ENCODE data around the gene WDR35. TPM values are rescaled to one million over a fixed set of nuclear protein-coding genes. Genes with fewer than 3 reads are reported as not detected.

WDR35 gene
- total and polyA plus RNA-seq, 10 of the 15 experiments (the other 5 are each of a cell fraction or from before 2014, with no cell fraction given): 3.0 to 9.3 (median 6.3) TPM

DNA sequence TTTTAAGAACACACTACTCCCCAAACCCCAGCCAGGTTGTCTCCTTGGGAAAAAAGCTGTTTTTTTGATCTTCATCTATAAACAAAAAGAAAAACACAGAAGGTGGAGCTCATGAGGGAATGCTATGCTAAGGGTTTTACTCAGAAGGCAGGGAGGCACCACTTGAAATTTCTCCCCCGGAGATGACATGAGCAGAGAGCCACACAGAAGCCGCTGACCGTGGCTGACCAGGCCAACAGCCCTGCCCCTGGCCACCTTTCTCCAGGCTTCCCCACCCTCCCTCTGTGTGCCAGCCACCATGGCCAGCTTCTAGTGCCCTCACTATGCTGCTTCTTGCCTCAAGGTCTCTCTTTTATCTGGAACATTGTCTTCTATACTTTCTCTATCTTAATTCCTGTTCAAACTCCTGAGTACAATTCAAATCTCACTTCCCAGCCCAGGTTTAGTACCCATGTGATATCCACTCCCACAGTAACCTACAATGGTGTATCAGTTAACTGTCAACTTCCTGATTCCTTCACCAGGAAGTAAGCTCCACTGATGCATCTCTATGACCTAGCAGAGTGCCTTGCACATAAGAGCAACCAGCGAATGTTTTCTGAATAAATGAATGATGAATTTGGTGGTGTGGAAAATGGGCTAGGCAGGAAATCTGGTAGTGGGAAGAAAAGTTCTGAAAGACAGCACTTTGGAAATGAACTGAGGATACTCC is 46.2 kb upstream of the WDR35 start (continued):
- no peak for TF ChIP-seq MEF2B (IDR thresholded peaks at IDR 0.05; ENCODE audit: partially characterized antibody, poor library complexity, severe bottlenecking)
- TF ChIP-seq, protein P1, sequence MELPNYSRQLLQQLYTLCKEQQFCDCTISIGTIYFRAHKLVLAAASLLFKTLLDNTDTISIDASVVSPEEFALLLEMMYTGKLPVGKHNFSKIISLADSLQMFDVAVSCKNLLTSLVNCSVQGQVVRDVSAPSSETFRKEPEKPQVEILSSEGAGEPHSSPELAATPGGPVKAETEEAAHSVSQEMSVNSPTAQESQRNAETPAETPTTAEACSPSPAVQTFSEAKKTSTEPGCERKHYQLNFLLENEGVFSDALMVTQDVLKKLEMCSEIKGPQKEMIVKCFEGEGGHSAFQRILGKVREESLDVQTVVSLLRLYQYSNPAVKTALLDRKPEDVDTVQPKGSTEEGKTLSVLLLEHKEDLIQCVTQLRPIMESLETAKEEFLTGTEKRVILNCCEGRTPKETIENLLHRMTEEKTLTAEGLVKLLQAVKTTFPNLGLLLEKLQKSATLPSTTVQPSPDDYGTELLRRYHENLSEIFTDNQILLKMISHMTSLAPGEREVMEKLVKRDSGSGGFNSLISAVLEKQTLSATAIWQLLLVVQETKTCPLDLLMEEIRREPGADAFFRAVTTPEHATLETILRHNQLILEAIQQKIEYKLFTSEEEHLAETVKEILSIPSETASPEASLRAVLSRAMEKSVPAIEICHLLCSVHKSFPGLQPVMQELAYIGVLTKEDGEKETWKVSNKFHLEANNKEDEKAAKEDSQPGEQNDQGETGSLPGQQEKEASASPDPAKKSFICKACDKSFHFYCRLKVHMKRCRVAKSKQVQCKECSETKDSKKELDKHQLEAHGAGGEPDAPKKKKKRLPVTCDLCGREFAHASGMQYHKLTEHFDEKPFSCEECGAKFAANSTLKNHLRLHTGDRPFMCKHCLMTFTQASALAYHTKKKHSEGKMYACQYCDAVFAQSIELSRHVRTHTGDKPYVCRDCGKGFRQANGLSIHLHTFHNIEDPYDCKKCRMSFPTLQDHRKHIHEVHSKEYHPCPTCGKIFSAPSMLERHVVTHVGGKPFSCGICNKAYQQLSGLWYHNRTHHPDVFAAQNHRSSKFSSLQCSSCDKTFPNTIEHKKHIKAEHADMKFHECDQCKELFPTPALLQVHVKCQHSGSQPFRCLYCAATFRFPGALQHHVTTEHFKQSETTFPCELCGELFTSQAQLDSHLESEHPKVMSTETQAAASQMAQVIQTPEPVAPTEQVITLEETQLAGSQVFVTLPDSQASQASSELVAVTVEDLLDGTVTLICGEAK (IDR thresholded peaks at IDR 0.05; ENCODE audit: borderline replicate concordance): no peak

DNA sequence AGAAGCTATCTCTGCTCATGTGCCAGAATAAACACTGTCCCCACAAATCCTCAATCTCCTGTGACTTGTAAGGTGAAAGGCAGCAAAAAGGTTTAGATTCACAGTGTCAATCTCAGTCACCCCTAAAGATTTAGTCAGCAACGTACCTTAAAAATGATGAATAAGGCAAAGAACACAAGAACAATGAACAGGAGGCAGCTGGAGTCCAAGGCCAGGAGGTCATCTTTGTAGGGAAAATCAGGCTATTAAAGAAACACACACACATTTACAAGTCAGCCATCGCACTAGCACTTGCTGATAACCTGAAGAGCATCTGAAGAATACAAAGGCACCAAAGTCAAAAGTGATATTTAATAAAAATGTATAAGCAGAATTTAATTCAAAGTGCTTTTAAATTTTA is 44.9 kb upstream of the WDR35 start:
- SMC1A ChIA-PET (ENCODE audit: uncharacterized antibody, unreplicated experiment): interaction anchor here (1.1 to 5.9 kb wide), 5 partner anchors 9 to 102 kb away, joined by 4 to 31 read pairs (median 9); no protein-coding TSS in a partner anchor
- H3K4me1 ChIP-seq (ENCODE audit: control insufficient read depth, insufficient read depth, low read length): peaks cover 3% of the 10 kb centered on the region; the same call in 1 of the 2 replicates
- DNase-seq (ENCODE audit: low read depth, low spot score): no peak
- H3K27me3 ChIP-seq (replicated peaks in 1 of 2; ENCODE audit: control insufficient read depth in 2 of 2, insufficient read depth in 2 of 2, low read length in 1 of 2): no peaks in the 10 kb centered on the region
- no peaks in the 10 kb centered on the region for H4K20me1 ChIP-seq (ENCODE audit: control insufficient read depth, insufficient read depth)
- no peak overlapping the region for H3K27ac ChIP-seq (ENCODE audit: control insufficient read depth, insufficient read depth)
- POLR2A ChIA-PET: no interaction called here
- H3K9ac ChIP-seq (ENCODE audit: control insufficient read depth, insufficient read depth, low read length): no peak overlapping the region
- no peak overlapping the region for H3K4me2 ChIP-seq (ENCODE audit: control insufficient read depth, insufficient read depth)
- H3K9me3 ChIP-seq (replicated peaks; ENCODE audit: control insufficient read depth, insufficient read depth, low read length): no peaks in the 10 kb centered on the region; the same call in 2 of the 3 replicates
- BruUV-seq (replicated peaks): no TSS peak
- no peak for FAIRE-seq
- H3K4me3 ChIP-seq: no peak overlapping the region
- no peak for ATAC-seq
- in situ Hi-C loops (cut with MboI) (no loop called here), intact Hi-C loops (cut with micrococcal nuclease; ENCODE audit: unreplicated experiment) (no loop called here)
- no peak overlapping the region for H2AFZ ChIP-seq (ENCODE audit: control insufficient read depth, low read depth, low read length)
- RAD21 ChIA-PET (ENCODE audit: unreplicated experiment): interaction anchor here (1.4 to 3.0 kb wide), 2 partner anchors 14 to 79 kb away, joined by 3 to 12 read pairs; no protein-coding TSS in a partner anchor
- CTCF ChIA-PET: interaction anchor here (1.1 to 1.5 kb wide), 4 partner anchors 9 to 46 kb away, joined by 3 to 7 read pairs (median 4); no protein-coding TSS in a partner anchor
- H3K79me2 ChIP-seq (ENCODE audit: control insufficient read depth, insufficient read depth, low read length): no peaks in the 10 kb centered on the region; the same call in 1 of the 2 replicates
- WGBS (ENCODE audit: insufficient coverage, insufficient replicate concordance, low lambda C conversion rate, missing lambda C conversion rate): 100% methylated on average over 2 of the region's 2 CpGs
- peaks cover 15 to 29% of the 10 kb centered on the region in 2 experiments for H3K36me3 ChIP-seq (ENCODE audit: control insufficient read depth in 2 of 2, insufficient read depth in 2 of 2, low read length in 1 of 2)
- TF ChIP-seq, protein P2, sequence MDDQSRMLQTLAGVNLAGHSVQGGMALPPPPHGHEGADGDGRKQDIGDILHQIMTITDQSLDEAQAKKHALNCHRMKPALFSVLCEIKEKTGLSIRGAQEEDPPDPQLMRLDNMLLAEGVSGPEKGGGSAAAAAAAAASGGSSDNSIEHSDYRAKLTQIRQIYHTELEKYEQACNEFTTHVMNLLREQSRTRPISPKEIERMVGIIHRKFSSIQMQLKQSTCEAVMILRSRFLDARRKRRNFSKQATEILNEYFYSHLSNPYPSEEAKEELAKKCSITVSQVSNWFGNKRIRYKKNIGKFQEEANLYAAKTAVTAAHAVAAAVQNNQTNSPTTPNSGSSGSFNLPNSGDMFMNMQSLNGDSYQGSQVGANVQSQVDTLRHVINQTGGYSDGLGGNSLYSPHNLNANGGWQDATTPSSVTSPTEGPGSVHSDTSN (IDR thresholded peaks at IDR 0.05; ENCODE audit: insufficient replicate concordance, low read depth, low read length): no peak
- no peak for TF ChIP-seq RELA (IDR thresholded peaks at IDR 0.05; ENCODE audit: borderline replicate concordance, partially characterized antibody)
- TF ChIP-seq NFYB (IDR thresholded peaks at IDR 0.05; ENCODE audit: insufficient read depth, low read depth, low read length): no peak
- TF ChIP-seq, protein P3, sequence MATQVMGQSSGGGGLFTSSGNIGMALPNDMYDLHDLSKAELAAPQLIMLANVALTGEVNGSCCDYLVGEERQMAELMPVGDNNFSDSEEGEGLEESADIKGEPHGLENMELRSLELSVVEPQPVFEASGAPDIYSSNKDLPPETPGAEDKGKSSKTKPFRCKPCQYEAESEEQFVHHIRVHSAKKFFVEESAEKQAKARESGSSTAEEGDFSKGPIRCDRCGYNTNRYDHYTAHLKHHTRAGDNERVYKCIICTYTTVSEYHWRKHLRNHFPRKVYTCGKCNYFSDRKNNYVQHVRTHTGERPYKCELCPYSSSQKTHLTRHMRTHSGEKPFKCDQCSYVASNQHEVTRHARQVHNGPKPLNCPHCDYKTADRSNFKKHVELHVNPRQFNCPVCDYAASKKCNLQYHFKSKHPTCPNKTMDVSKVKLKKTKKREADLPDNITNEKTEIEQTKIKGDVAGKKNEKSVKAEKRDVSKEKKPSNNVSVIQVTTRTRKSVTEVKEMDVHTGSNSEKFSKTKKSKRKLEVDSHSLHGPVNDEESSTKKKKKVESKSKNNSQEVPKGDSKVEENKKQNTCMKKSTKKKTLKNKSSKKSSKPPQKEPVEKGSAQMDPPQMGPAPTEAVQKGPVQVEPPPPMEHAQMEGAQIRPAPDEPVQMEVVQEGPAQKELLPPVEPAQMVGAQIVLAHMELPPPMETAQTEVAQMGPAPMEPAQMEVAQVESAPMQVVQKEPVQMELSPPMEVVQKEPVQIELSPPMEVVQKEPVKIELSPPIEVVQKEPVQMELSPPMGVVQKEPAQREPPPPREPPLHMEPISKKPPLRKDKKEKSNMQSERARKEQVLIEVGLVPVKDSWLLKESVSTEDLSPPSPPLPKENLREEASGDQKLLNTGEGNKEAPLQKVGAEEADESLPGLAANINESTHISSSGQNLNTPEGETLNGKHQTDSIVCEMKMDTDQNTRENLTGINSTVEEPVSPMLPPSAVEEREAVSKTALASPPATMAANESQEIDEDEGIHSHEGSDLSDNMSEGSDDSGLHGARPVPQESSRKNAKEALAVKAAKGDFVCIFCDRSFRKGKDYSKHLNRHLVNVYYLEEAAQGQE (IDR thresholded peaks at IDR 0.05; ENCODE audit: low read depth, low read length): no peak
- TF ChIP-seq BRCA1 (IDR thresholded peaks at IDR 0.05; ENCODE audit: low read depth, low read length): no peak
- TF ChIP-seq, protein P4, sequence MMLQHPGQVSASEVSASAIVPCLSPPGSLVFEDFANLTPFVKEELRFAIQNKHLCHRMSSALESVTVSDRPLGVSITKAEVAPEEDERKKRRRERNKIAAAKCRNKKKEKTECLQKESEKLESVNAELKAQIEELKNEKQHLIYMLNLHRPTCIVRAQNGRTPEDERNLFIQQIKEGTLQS (IDR thresholded peaks at IDR 0.05; ENCODE audit: borderline replicate concordance, extremely low read depth, low read depth, low read length): no peak

All from GM12878 (cell line).